Measurements from ENCODE around the gene OXNAD1. TPM values are rescaled to one million over a fixed set of nuclear protein-coding genes. Genes with fewer than 3 reads are reported as not detected.

The OXNAD1 gene
- total RNA-seq, 1 experiment from 2014 or later = 6.6 TPM

- BruUV-seq (replicated peaks) = no TSS peak
- intact Hi-C loops (cut with micrococcal nuclease; ENCODE audit: unreplicated experiment) (no loop called here), in situ Hi-C loops (cut with HindIII; ENCODE audit: low pct_unique_long_range_greater_than_20kb, low sequenced_read_pairs) (no loop called here)
- H3K36me3 ChIP-seq (ENCODE audit: control insufficient read depth, insufficient read depth, low read length) = no peaks in the 10 kb centered on the region
- TF ChIP-seq SIN3A (IDR thresholded peaks at IDR 0.05; ENCODE audit: borderline replicate concordance, insufficient read depth, low read depth, low read length) = no peak
- no peak for TF ChIP-seq POLR2AphosphoS5 (IDR thresholded peaks at IDR 0.05; ENCODE audit: low read depth, low read length)
- no peak for TF ChIP-seq REST (IDR thresholded peaks at IDR 0.05; ENCODE audit: insufficient read depth in 1 of 2, low read depth in 2 of 2, low read length in 1 of 2)
- TF ChIP-seq TCF7L2 (IDR thresholded peaks at IDR 0.05; ENCODE audit: low read depth, low read length) = no peak
- TF ChIP-seq CTCF (IDR thresholded peaks at IDR 0.05) = no peak
- H3K27ac ChIP-seq (ENCODE audit: low read length) = no peak overlapping the region
- DNase-seq (ENCODE audit: low read depth, low spot score) = no peak
- CTCF ChIA-PET = no interaction called here
- no peaks in the 10 kb centered on the region; the same call in 1 of the 2 replicates for H3K9me3 ChIP-seq (ENCODE audit: control insufficient read depth, insufficient read depth, low read depth, low read length)
- no peak for ATAC-seq
- POLR2A ChIA-PET = no interaction called here
- H3K27me3 ChIP-seq (ENCODE audit: control insufficient read depth, insufficient read depth, low read length) = no peaks in the 10 kb centered on the region
- H3K4me3 ChIP-seq (ENCODE audit: low read depth in 2 of 2, low read length in 2 of 2) = no peak overlapping the region
- no peaks in the 10 kb centered on the region for H3K4me1 ChIP-seq (ENCODE audit: control insufficient read depth, insufficient read depth, low read length)
Observed at GRCh38 chr3:16330351-16330750, 65.3 kb downstream of the OXNAD1 start.

- POLR2A ChIA-PET = no interaction called here
- ATAC-seq (no peak), DNase-seq (ENCODE audit: low read depth, low spot score) (no peak)
- intact Hi-C loops (cut with micrococcal nuclease; ENCODE audit: unreplicated experiment) (no loop called here), in situ Hi-C loops (cut with HindIII; ENCODE audit: low pct_unique_long_range_greater_than_20kb, low sequenced_read_pairs) (no loop called here)
- no TSS peak for BruUV-seq (replicated peaks)
- Histone ChIP-seq H3K27me3 (ENCODE audit: control insufficient read depth, insufficient read depth, low read length) (no peaks in the 10 kb centered on the region), H3K4me1 (ENCODE audit: control insufficient read depth, insufficient read depth, low read length) (no peaks in the 10 kb centered on the region), H3K36me3 (ENCODE audit: control insufficient read depth, insufficient read depth, low read length) (no peaks in the 10 kb centered on the region), H3K9me3 (ENCODE audit: control insufficient read depth, insufficient read depth, low read depth, low read length) (no peaks in the 10 kb centered on the region; the same call in 1 of the 2 replicates), H3K4me3 (ENCODE audit: low read depth in 2 of 2, low read length in 2 of 2) (no peak overlapping the region), H3K27ac (ENCODE audit: low read length) (no peak overlapping the region)
- no peak for TF ChIP-seq POLR2AphosphoS5 (IDR thresholded peaks at IDR 0.05; ENCODE audit: low read depth, low read length)
- TF ChIP-seq TCF7L2 (IDR thresholded peaks at IDR 0.05; ENCODE audit: low read depth, low read length) = no peak
- TF ChIP-seq SIN3A (IDR thresholded peaks at IDR 0.05; ENCODE audit: borderline replicate concordance, insufficient read depth, low read depth, low read length) = no peak
- TF ChIP-seq REST (IDR thresholded peaks at IDR 0.05; ENCODE audit: insufficient read depth in 1 of 2, low read depth in 2 of 2, low read length in 1 of 2) = no peak
- no peak for TF ChIP-seq CTCF (IDR thresholded peaks at IDR 0.05)
- CTCF ChIA-PET = no interaction called here
Observed at GRCh38 chr3:16331319-16331883, 66.4 kb downstream of the OXNAD1 start.
